Astrocyte (in vitro differentiated cells and primary cell): Measurements from ENCODE around the gene RPL4. TPM values are rescaled to one million over a fixed set of nuclear protein-coding genes. Genes with fewer than 3 reads are reported as not detected.

Experiments used
- DNase-seq: peaks from one replicate; pipeline ENCODE4 v3.0.0-alpha.2; 2010; ENCODE audit warnings: low read depth
- FAIRE-seq: peaks from 2 replicates; lab custom pipeline; 2011; peaks lifted over from hg19 to GRCh38; lab: Jason Lieb, UNC
- H2AFZ ChIP-seq: 2 replicates; pipeline ENCODE4 v1.6.0; 2012; ENCODE audit warnings: low read depth, low read length, inconsistent platforms
- H3K27ac ChIP-seq: 2 replicates; pipeline ENCODE4 v1.5.1; 2011; ENCODE audit warnings: low read depth, low read length, inconsistent platforms
- H3K27me3 ChIP-seq: 2 replicates; pipeline ENCODE4 v1.6.0; 2011; ENCODE audit warnings: low read length, inconsistent platforms; ENCODE audit not compliant: insufficient read depth
- H3K36me3 ChIP-seq: 2 replicates; pipeline ENCODE4 v1.5.1; 2011; ENCODE audit warnings: low read length, inconsistent platforms; ENCODE audit not compliant: insufficient read depth
- H3K4me1 ChIP-seq: 2 replicates; pipeline ENCODE4 v1.5.1; 2011; ENCODE audit warnings: low read length, inconsistent platforms; ENCODE audit not compliant: insufficient read depth
- H3K4me2 ChIP-seq: 2 replicates; pipeline ENCODE4 v1.6.0; 2012; ENCODE audit warnings: low read length, inconsistent platforms
- H3K4me3 ChIP-seq: 2 replicates; pipeline ENCODE4 v1.5.1; 2011; ENCODE audit warnings: low read depth, mild to moderate bottlenecking, low read length, inconsistent platforms; ENCODE audit not compliant: insufficient read depth
- H3K79me2 ChIP-seq: 2 replicates; pipeline ENCODE4 v1.6.0; 2012; ENCODE audit warnings: mild to moderate bottlenecking, low read length, inconsistent platforms; ENCODE audit not compliant: insufficient read depth
- H3K9ac ChIP-seq: 2 replicates; pipeline ENCODE4 v1.6.0; 2012; ENCODE audit warnings: mild to moderate bottlenecking, low read length, inconsistent platforms
- H3K9me3 ChIP-seq: 2 replicates; pipeline ENCODE4 v1.5.1; 2012; ENCODE audit warnings: low read depth, mild to moderate bottlenecking, low read length, inconsistent platforms; ENCODE audit not compliant: insufficient read depth
- H4K20me1 ChIP-seq: 2 replicates; pipeline ENCODE4 v1.6.0; 2012; ENCODE audit warnings: low read length, inconsistent platforms; ENCODE audit not compliant: insufficient read depth
- H3K27ac Mint-ChIP-seq: one replicate; pipeline ENCODE4 v1.8.0; 2021; ENCODE audit warnings: mild to moderate bottlenecking, mixed read lengths; ENCODE audit not compliant: unreplicated experiment
- H3K27me3 Mint-ChIP-seq: one replicate; pipeline ENCODE4 v1.8.0; 2021; ENCODE audit warnings: low read depth, mixed read lengths; ENCODE audit not compliant: unreplicated experiment
- H3K36me3 Mint-ChIP-seq: one replicate; pipeline ENCODE4 v1.8.0; 2021; ENCODE audit warnings: low read depth, mixed read lengths; ENCODE audit not compliant: unreplicated experiment
- H3K4me1 Mint-ChIP-seq: one replicate; pipeline ENCODE4 v1.8.0; 2021; ENCODE audit warnings: low read depth, mixed read lengths; ENCODE audit not compliant: unreplicated experiment
- H3K4me3 Mint-ChIP-seq: one replicate; pipeline ENCODE4 v1.8.0; 2021; ENCODE audit warnings: mild to moderate bottlenecking, moderate library complexity, mixed read lengths; ENCODE audit not compliant: unreplicated experiment
- H3K9me3 Mint-ChIP-seq: one replicate; pipeline ENCODE4 v1.8.0; 2021; ENCODE audit warnings: mild to moderate bottlenecking, mixed read lengths; ENCODE audit not compliant: unreplicated experiment
- CTCF ChIP-seq: IDR thresholded peaks from 2 replicates; pipeline ENCODE4 v1.5.1; 2011; ENCODE audit warnings: low read depth, mild to moderate bottlenecking, inconsistent platforms, low read length, moderate library complexity; ENCODE audit not compliant: insufficient read depth
- EZH2 ChIP-seq: IDR thresholded peaks from 2 replicates; pipeline ENCODE4 v1.6.1; 2012; ENCODE audit warnings: mild to moderate bottlenecking, low read length, inconsistent platforms; ENCODE audit not compliant: insufficient read depth
- total RNA-seq: library from RNA; stranded (reverse); gene quantifications from 2 replicates; pipeline ENCODE4 v1.2.1, GENCODE V29; 2021

RPL4 gene
- total RNA-seq, 1 donor from 2014 or later: 2,248 TPM

- peaks cover 57% of the 10 kb centered on the region for H3K79me2 ChIP-seq
- H3K27ac Mint-ChIP-seq: peak overlapping the region; percentile 92
- no peaks in the 10 kb centered on the region for H3K9me3 ChIP-seq
- peaks cover 31% of the 10 kb centered on the region for H3K4me1 Mint-ChIP-seq
- H3K27me3 Mint-ChIP-seq: no peaks in the 10 kb centered on the region
- H3K4me1 ChIP-seq: peaks cover 21% of the 10 kb centered on the region
- H4K20me1 ChIP-seq: peaks cover 60% of the 10 kb centered on the region
- peak overlapping the region; percentile 7 for H3K9ac ChIP-seq
- no peak overlapping the region for H3K4me3 ChIP-seq
- H3K27me3 ChIP-seq: no peaks in the 10 kb centered on the region
- peak overlapping the region; percentile 34 for H3K4me3 Mint-ChIP-seq
- DNase-seq: peak; percentile 6
- H3K4me2 ChIP-seq: peak overlapping the region; percentile 99
- no peak overlapping the region for H2AFZ ChIP-seq
- H3K36me3 Mint-ChIP-seq: peaks cover 24% of the 10 kb centered on the region
- H3K36me3 ChIP-seq: peaks cover 68% of the 10 kb centered on the region
- H3K9me3 Mint-ChIP-seq: no peaks in the 10 kb centered on the region
- FAIRE-seq: no peak
- H3K27ac ChIP-seq: no peak overlapping the region
- TF ChIP-seq EZH2: no peak
- peak; percentile 37 for TF ChIP-seq CTCF
Measured at GRCh38 chr15:66498501-66499386, 5.9 kb downstream of the RPL4 start.

- no peaks in the 10 kb centered on the region for H3K27me3 Mint-ChIP-seq
- DNase-seq (peak; percentile 81), FAIRE-seq (no peak)
- Histone ChIP-seq H3K79me2 (peaks cover 47% of the 10 kb centered on the region), H3K9me3 (no peaks in the 10 kb centered on the region), H3K4me1 (peaks cover 18% of the 10 kb centered on the region), H3K4me3 (peak within 1 kb of the TSS; percentile 85), H3K36me3 (peaks cover 69% of the 10 kb centered on the region), H3K27me3 (no peaks in the 10 kb centered on the region), H3K9ac (peak within 1 kb of the TSS; percentile 92), H4K20me1 (peaks cover 50% of the 10 kb centered on the region), H3K27ac (peak within 1 kb of the TSS; percentile 70), H2AFZ (peak within 1 kb of the TSS; percentile 43), H3K4me2 (peak within 1 kb of the TSS; percentile 99)
- H3K27ac Mint-ChIP-seq: peak within 1 kb of the TSS; percentile 92
- TF ChIP-seq EZH2: no peak
- TF ChIP-seq CTCF: peak; percentile 85
- H3K4me1 Mint-ChIP-seq: peaks cover 28% of the 10 kb centered on the region
- H3K9me3 Mint-ChIP-seq: no peaks in the 10 kb centered on the region
- peaks cover 22% of the 10 kb centered on the region for H3K36me3 Mint-ChIP-seq
- H3K4me3 Mint-ChIP-seq: peak within 1 kb of the TSS; percentile 88
Measured at GRCh38 chr15:66497502-66498455, 6.9 kb downstream of the RPL4 start, which contains the start of gene SNAPC5. Gene SNAPC5 (minus strand): TSS chr15:66497762. CDS start chr15:66497731, 31 bp downstream.
